NK-92 treated with Interleukin-12 subunit alpha and Interleukin-12 subunit beta, amount 100 ng/mL, for 24 hours (cell line): ENCODE data around the gene KCNMA1.

Source experiments
- DNase-seq: peaks from one replicate; lab custom pipeline; 2025; lab: John Stamatoyannopoulos, UW

KCNMA1 gene

DNA sequence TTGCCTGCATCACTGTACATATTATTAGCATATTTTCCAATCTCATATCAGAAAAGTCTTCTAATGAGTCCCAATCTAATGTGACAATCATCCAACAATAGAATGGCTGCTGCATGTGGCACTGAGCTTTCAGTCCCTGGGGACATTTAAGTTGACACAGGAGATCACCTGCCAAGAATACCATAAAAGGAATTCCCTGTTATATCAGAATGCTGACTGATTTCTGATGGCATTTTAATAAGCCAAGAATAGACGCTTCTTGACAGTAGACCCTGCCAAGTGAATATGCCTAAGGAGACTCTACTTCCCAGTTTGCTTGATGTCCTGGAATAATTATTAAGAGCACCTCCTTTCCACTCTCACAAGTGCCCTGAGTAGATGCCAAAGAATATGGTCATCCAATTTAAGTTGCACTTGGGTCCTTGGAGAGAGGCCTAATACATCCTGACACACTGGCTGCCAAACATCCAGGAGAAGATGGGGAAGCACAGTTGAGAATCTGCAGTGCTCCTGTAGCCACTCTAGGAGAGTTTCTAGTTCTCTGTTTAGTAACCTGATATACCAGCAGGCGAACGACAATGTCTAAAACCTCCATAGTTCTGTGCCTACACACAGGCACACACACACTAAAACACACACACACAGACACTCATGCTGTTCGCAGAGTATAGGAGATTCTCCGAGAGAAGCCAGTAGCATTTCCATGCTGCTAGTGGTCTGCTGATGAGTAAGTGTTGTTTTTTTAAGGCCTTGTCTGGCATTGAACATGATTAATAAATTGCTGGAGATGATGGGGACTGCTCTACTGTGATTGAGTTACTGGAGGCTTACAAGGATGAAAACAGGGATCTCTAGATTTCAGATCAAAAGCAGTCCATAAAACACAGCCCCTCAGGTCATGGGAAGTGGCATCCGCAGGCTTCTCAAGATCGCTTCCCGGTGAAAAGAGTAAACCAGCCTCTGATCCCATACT lies 369.6 kb downstream of the KCNMA1 start:
- no peak for DNase-seq

- no peak for DNase-seq
These were observed 371.4 kb downstream of the KCNMA1 start for GRCh38 chr10:77266242-77266641.

DNA sequence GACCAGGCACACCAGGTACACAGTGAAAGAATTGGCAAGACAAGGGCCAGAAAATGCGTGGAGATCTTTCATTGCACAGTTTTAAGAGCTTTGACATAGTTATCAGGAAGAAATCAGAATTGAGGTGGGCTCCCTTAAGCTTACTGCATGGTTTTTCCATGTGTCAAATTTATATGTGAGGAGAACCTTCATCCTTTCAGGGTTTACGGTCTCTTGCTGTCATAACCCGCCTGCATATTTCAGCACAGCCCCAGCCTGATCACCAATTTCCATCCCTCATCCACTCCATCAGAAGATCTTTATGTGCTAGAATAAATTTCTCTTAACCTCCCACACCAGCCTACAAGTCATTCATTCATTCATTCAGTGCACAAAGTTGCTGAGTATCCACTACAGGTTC lies 373.1 kb downstream of the KCNMA1 start:
- no peak for DNase-seq

DNA sequence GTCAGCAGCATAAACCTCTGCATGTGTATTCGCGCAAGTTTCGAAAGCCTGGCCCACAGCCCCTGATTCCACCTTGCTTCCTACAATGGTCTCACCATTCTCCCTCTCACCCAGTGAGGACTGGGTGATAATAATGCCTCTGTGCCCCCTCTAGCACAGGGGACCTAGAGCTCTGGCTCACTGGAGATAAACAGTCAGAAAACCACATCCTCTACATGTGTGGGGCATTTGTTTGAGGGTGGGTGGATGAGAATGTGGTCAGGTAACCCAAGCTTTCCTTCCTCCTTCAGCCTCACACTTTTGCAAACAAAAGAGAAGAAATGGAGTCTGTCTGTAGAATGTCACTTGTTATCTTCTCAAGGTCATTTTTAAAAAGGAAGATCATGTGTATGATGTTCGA lies 373.5 kb downstream of the KCNMA1 start:
- DNase-seq = peak; percentile 40

DNA sequence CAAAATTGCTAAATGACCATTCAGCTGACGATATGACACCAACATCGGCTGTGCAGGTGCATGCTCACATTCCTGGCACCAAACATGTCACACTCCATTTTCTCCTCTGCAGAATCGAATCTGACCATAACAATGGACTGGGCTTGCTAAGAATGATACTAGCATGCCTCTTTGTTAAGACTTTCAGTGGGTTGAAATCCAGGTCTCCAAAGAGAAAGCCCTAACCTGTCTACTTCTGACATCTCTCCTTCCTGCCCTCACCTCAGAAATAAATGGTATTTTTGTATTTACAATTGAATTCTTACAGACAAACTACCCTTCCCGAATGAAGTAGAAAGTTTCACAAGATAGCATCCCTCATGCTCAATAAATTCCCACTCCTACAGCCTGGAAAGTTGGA lies 373.9 kb downstream of the KCNMA1 start:
- no peak for DNase-seq

- DNase-seq = no peak
These were observed 376.5 kb downstream of the KCNMA1 start for GRCh38 chr10:77261146-77261545.

DNA sequence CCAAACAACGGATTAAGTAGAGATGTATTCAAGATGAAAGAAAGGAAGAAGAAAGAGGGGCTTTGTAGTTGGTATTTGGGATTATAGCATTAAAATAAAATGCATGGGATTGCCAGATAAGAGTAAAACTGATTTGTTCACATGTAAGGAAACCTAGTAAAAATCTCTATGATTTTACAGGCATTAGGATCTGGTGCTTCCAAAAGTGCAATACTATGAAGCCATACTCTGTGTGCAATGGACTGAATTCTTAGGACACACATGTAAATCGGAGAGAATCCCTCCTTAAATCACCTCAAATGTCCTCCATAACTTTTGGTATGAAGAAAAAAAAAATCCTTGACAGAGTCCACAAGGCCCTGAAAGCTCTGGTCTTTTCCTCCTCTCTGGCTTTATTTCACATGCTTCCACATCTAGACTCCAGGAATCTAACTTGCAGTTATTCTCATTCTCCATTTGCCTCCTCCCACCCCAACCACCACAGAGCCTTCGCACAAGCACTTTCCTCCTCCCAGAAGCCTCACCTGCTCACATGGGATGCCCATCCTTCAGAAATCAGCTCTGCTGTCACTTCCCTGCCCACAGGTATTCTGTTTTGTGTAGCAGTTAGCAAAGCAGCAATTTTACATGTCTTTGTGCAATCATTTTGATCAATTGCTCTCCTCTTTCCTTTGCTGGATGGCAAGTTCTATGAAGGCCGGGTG lies 378.3 kb downstream of the KCNMA1 start:
- no peak for DNase-seq

GRCh38 chr10:77256346-77256745 lies 381.3 kb downstream of the KCNMA1 start:
- no peak for DNase-seq

- no peak for DNase-seq
These were observed 384.0 kb downstream of the KCNMA1 start for GRCh38 chr10:77253556-77254064.

GRCh38 chr10:77253147-77253545 lies 384.5 kb downstream of the KCNMA1 start:
- DNase-seq = no peak

DNA sequence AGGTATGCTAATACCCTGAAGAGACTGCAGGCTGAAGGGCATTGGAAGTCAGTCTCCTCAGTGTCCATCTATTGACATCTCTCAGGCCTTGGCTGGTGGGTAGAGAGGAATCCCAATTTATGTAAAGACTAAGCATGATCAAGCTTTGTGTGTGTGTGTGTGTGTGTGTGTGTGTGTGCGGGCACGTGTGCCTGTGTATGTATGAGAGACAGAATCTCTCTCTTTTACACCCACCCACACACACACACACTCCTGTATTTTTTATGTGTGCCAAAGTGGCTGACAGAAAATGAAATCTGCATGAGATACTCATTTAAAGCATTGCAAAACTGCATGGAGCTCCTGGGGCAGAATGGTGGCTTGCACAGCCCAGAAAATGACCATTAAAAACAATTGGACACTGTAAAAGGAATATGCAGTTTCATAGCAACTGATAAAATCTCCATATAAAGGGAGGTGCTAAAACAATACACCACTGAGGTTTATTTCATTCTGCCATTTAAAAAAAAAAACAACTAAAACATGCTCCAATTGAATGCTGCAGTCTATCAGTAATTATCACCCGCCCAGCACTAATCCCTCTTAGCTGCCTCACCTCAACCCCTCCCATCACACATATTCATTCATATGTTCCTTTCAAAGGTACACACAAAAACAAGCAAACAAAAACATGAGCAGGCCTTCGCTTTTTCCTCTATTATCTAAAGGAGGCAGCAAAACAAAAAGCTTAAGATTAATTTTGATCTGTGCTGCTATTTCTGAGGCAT lies 385.0 kb downstream of the KCNMA1 start:
- no peak for DNase-seq

- no peak for DNase-seq
These were observed 386.2 kb downstream of the KCNMA1 start for GRCh38 chr10:77251297-77252013.

GRCh38 chr10:77249901-77250459 lies 387.6 kb downstream of the KCNMA1 start:
- no peak for DNase-seq

DNA sequence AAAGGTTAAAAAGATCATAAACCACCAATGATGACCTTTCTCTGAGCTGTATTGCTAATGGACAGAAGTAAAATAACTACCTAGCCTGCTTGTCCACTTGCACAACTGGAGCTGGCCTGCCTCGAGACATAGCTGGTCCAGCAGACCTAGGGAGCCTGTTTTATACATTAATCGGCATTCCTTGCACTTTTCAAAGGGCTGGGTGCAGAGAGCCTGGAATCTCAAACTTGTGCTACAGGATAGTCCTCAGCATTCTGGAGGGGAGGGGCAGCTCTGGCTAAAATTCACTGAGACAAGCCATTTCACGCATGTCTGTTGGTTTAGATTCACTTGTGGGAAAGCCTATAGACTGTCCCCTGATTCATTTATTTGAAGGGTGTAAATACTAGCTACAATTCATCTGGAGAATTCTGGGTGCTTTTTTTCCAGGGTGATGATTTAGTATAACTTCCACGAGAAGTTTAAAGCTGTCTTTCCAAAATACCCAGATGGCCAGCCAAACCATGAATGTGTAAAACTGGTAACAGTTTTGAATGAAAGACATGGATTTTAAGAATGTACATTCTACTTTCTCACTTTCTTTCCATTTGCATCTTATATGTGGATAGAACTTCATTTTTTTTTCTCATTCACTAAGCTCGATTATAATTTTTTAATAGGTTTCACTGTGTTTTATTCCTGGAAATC lies 389.4 kb downstream of the KCNMA1 start:
- DNase-seq = no peak

GRCh38 chr10:77247031-77247990 lies 390.3 kb downstream of the KCNMA1 start:
- no peak for DNase-seq

DNA sequence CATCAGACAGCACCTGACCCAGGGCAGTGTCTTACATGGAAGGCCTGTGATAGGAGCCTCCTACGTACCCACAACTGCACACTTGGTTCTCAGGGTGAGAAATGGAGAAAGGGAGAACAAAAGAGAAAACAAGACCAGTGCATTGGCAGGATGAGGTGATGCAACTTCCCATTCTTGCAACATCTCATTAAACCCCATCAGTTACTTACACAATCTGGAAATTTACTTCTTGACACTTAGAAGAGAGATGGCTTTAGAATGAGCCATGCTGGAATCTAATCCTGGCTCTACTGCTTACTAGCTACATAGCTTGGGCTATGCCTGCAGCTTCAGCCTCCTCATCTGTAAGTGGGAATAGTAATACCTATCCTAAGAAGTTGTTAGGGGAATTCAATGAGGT lies 391.7 kb downstream of the KCNMA1 start:
- DNase-seq = no peak

- no peak for DNase-seq
These were observed 392.9 kb downstream of the KCNMA1 start for GRCh38 chr10:77244746-77245145.

DNA sequence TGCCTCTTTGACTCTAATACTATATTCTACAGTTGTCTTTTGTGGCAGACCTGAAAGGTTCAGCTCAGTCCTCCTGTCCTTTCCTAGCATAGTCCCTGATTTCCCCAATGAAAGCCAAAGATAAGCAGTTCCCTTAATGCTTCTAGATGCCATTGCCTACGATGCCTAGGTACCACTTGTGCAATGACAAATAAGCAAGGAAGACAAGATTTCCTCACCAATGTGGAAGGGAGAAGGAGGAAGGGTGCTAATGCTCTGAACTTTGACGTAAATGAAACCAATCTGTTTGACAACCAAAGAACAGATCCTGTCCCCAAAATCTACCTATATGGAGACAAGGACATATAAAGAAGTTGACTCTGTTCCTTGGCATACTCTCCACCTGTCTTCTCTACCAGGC lies 393.3 kb downstream of the KCNMA1 start:
- DNase-seq = no peak

- DNase-seq = no peak
These were observed 396.3 kb downstream of the KCNMA1 start for GRCh38 chr10:77241350-77241725.
